Measurements from ENCODE around the gene ANKS1B.

ANKS1B gene

DNA sequence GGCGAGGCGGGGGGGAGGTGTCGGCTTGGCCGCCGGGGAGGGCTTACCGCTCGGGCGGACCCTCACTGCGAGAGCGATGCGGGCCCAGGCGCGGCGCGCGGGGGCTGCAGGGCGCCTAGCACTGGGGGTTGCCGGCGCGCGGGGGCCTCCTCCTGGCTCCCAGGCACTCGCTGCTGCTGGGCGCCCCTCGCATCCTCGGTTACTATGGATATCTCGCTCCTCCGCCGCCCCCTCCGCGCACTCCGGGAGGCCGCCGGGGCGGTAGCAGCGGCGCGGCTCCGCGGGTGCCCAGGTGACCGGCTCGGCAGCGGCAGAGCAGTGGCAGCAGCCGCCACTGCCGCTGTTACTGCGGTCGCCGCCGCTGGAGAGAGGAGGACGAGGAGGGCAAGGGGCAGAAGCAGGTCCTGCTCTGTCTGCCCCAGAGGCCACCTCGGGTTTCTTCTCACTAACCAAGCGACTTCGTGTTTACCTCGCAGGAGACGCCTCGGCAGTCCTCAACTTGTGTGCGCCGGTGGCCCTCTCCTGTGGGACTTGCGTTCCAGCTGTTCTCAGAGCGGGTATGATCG, 1089.6 kb downstream of the ANKS1B start:
- H3K36me3 ChIP-seq (ENCODE audit: control insufficient read depth, insufficient read depth, low read length): no peaks in the 10 kb centered on the region
- no peaks in the 10 kb centered on the region for H3K9me3 ChIP-seq (ENCODE audit: control insufficient read depth, low read length)
- no peak overlapping the region for H3K9ac ChIP-seq (ENCODE audit: low read length)
- peaks cover 22% of the 10 kb centered on the region for H3K27me3 ChIP-seq (ENCODE audit: control insufficient read depth, insufficient read depth, low read length)
- no peaks in the 10 kb centered on the region for H3K4me1 ChIP-seq (ENCODE audit: control insufficient read depth, insufficient read depth, low read length)
- no peak overlapping the region for H3K4me3 ChIP-seq (ENCODE audit: low read length)

DNA sequence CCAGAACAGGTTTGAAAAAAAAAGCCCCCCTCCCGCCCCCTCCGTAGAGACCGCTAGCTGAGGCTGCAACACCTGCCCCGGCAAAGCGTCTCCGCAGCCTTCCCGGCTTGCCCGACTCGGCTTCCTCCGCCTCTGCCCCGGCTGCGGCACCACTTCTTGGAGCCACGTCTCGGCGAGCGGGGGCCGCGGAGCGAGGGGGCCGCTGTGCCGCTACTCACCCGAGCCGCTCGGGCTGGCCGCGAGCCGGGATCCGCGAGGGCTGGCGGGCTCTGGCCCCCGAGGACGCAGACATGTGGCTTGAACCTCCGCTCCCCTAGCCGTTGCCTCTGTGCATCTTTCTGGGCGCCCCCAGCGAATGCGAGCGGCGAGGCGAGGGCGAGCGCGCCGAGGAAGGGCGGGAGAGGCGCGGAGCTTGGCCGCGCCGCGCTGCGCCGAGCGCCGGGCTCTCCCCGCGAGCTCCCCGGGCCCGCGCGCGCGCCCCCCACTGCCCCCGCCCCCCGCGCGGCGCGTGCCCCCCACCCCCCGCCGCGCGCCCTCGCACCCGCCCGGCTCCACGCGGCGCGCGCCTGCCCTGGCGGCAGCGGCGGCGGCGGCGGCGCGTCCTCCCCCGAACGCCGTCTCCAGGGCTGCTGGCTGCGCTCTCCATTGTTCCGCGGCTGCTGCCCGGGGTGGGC, 1090.2 kb downstream of the ANKS1B start:
- Histone ChIP-seq H3K9ac (ENCODE audit: low read length) (no peak overlapping the region), H3K9me3 (ENCODE audit: control insufficient read depth, low read length) (no peaks in the 10 kb centered on the region), H3K27me3 (ENCODE audit: control insufficient read depth, insufficient read depth, low read length) (peaks cover 22% of the 10 kb centered on the region), H3K36me3 (ENCODE audit: control insufficient read depth, insufficient read depth, low read length) (no peaks in the 10 kb centered on the region), H3K4me1 (ENCODE audit: control insufficient read depth, insufficient read depth, low read length) (no peaks in the 10 kb centered on the region), H3K4me3 (ENCODE audit: low read length) (no peak overlapping the region)

DNA sequence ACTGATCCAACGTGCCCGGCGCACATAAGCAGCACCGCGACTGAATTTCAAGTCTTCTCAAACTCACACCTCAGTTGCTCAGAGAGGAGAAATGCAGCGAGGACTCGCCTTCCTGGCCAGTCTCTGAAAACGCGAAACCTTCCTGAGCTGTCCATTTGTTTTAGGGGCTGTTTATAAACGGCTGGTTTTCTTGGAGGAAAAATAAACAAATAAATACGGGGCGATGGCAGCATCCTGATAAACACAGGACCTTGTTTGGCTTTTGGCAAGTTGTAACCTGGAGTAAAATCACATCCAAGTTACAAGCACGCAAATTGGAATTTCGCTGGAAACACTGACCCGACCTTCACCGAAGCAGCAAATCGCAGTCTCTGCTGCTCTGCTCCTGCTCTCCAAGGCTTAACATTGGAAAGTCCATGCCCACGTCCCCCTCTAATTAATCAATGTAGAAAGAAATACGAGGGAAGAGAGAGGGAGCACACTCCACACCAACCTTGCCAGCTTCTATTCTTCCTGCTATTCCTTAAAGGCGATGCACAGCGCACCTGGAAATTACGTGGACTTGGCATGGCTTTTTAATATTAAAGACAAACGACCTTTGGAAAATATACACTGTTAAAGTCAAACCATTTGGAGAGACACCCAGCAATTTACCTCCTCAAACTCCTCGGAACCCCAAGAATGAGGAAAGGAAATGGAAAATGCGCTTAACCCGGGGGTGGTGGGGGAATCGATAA, 1090.9 kb downstream of the ANKS1B start:
- H3K4me1 ChIP-seq (ENCODE audit: control insufficient read depth, insufficient read depth, low read length): no peaks in the 10 kb centered on the region
- no peak overlapping the region for H3K4me3 ChIP-seq (ENCODE audit: low read length)
- H3K9me3 ChIP-seq (ENCODE audit: control insufficient read depth, low read length): no peaks in the 10 kb centered on the region
- no peaks in the 10 kb centered on the region for H3K36me3 ChIP-seq (ENCODE audit: control insufficient read depth, insufficient read depth, low read length)
- peaks cover 22% of the 10 kb centered on the region for H3K27me3 ChIP-seq (ENCODE audit: control insufficient read depth, insufficient read depth, low read length)
- H3K9ac ChIP-seq (ENCODE audit: low read length): no peak overlapping the region

DNA sequence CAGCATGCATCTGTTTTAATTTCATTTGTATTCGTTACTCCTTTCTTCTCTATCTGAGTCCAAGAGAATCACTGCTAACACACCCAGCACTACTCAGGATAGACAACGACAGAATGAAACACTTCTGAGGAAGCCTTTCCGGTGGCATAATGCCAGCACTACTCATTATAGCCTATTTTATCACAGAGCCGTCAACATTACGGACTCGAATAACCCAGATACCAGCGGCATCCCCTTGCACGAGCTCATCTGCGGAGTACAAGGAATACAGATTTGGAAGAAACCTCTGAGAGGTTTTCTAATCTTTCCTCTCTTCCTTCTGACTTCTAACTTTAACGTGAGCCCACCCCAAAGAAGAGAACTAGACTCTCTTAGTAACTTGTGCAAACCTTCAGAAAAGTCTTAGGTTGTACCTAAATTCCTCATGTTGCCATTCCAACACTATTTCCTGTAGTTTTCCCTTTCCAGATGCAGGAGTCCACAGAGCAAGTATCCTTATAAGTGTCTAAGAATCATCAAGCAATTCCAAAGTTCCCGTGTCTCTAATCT, 1091.5 kb downstream of the ANKS1B start:
- peaks cover 22% of the 10 kb centered on the region for H3K27me3 ChIP-seq (ENCODE audit: control insufficient read depth, insufficient read depth, low read length)
- H3K9me3 ChIP-seq (ENCODE audit: control insufficient read depth, low read length): no peaks in the 10 kb centered on the region
- H3K4me3 ChIP-seq (ENCODE audit: low read length): no peak overlapping the region
- H3K36me3 ChIP-seq (ENCODE audit: control insufficient read depth, insufficient read depth, low read length): no peaks in the 10 kb centered on the region
- H3K4me1 ChIP-seq (ENCODE audit: control insufficient read depth, insufficient read depth, low read length): no peaks in the 10 kb centered on the region
- no peak overlapping the region for H3K9ac ChIP-seq (ENCODE audit: low read length)

DNA sequence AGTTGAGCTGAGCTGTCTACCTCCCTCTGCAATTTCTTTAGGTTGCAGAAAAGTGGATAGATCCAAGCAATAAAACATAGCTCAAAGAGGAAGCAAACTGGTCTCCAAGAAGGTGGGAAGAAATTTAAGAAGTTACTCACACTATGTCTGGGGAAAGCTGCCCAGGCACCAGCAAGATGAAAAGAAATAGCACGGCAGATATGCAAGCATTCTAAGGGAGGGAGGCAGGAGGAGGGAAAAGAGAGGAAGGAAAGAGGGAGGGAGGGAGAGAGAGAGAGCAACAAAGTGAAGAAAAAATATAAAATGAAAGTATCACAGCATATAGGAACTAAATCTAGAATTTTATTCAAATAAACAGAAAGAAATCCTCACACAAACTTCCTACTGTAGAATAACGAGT, 1099.0 kb downstream of the ANKS1B start:
- H3K9me3 ChIP-seq (ENCODE audit: control insufficient read depth, low read length): no peaks in the 10 kb centered on the region
- no peaks in the 10 kb centered on the region for H3K4me1 ChIP-seq (ENCODE audit: control insufficient read depth, insufficient read depth, low read length)
- no peaks in the 10 kb centered on the region for H3K27me3 ChIP-seq (ENCODE audit: control insufficient read depth, insufficient read depth, low read length)
- no peak overlapping the region for H3K4me3 ChIP-seq (ENCODE audit: low read length)
- H3K9ac ChIP-seq (ENCODE audit: low read length): no peak overlapping the region
- no peaks in the 10 kb centered on the region for H3K36me3 ChIP-seq (ENCODE audit: control insufficient read depth, insufficient read depth, low read length)

DNA sequence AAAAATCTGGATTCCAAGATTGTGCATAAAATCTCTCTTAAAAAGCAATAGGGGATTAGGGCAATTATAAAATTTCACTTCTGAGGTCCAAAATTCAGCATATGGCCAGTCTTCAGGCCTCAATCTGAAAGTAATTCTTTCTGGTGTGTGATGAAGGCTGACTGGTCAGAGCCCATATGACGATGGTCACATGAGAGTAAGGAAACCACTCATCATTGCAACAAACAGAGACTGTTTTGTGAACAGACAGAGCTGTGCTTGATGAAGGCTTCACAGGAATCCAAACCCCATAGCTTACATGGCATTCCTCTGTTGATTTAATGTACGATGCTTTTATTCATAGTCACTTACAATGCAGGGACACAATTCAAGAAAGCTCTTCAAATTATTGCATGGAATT, 1101.5 kb downstream of the ANKS1B start:
- Histone ChIP-seq H3K4me3 (ENCODE audit: low read length) (no peak overlapping the region), H3K36me3 (ENCODE audit: control insufficient read depth, insufficient read depth, low read length) (no peaks in the 10 kb centered on the region), H3K27me3 (ENCODE audit: control insufficient read depth, insufficient read depth, low read length) (no peaks in the 10 kb centered on the region), H3K9ac (ENCODE audit: low read length) (no peak overlapping the region), H3K9me3 (ENCODE audit: control insufficient read depth, low read length) (no peaks in the 10 kb centered on the region), H3K4me1 (ENCODE audit: control insufficient read depth, insufficient read depth, low read length) (no peaks in the 10 kb centered on the region)

DNA sequence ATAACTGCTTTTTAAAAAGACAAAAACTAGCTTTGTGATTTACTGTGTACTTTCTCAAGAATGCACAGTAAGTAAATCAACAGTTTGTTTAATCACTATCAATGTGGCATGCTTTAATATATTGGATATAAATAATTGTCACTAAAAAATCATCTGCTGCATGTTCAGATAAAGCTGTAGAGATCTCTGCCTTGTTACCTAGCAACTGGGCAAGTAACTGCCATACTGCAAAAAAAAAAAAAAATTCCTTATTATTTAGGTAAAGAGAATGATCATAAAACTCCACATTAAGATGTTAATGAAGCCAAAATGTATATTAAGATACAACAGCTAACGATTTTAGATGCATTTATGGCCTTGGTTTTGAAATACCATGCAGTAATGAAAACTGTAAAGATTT, 1102.2 kb downstream of the ANKS1B start:
- Histone ChIP-seq H3K36me3 (ENCODE audit: control insufficient read depth, insufficient read depth, low read length) (no peaks in the 10 kb centered on the region), H3K9me3 (ENCODE audit: control insufficient read depth, low read length) (no peaks in the 10 kb centered on the region), H3K4me3 (ENCODE audit: low read length) (no peak overlapping the region), H3K9ac (ENCODE audit: low read length) (no peak overlapping the region), H3K4me1 (ENCODE audit: control insufficient read depth, insufficient read depth, low read length) (no peaks in the 10 kb centered on the region), H3K27me3 (ENCODE audit: control insufficient read depth, insufficient read depth, low read length) (no peaks in the 10 kb centered on the region)

DNA sequence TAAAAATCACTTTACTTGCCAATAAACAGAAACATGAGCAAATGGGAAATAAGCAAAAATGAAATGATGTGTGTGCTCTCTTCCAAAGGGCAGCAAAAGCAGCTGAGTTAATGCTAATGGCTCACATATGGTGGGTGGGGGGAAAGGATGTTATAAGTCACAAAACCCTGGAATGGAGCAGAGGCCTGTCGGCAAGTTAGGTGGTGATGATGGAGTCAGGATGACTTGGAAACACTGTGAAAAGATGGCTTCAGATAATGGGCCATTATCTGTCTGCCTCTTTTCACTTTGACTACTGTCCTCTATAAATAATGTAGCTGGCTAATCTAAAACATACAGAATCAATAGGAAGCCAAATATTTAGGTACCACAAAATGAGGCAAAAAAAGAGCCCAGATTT, 1111.0 kb downstream of the ANKS1B start:
- no peaks in the 10 kb centered on the region for H3K9me3 ChIP-seq (ENCODE audit: control insufficient read depth, low read length)
- H3K36me3 ChIP-seq (ENCODE audit: control insufficient read depth, insufficient read depth, low read length): no peaks in the 10 kb centered on the region
- no peak overlapping the region for H3K9ac ChIP-seq (ENCODE audit: low read length)
- H3K27me3 ChIP-seq (ENCODE audit: control insufficient read depth, insufficient read depth, low read length): no peaks in the 10 kb centered on the region
- no peaks in the 10 kb centered on the region for H3K4me1 ChIP-seq (ENCODE audit: control insufficient read depth, insufficient read depth, low read length)
- H3K4me3 ChIP-seq (ENCODE audit: low read length): no peak overlapping the region

DNA sequence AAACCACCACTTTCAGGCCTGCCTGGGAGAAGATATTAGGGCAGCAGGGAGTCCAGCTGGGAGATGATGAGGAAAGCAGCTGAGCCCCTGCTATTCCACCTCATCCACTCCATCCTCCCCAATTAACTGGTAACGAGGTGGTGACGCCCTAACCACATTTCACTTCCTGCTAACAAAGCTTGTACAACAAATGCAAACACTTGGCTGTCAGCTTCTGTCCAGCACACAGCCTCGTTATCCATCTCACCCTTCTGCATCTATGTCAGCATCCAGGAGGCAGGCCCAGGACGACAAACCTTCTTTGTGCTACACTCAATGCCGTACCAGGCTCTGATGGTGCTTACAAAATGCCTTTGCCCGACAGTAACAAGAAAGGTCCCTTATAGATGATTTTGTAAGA, 1114.2 kb downstream of the ANKS1B start:
- no peak overlapping the region for H3K4me3 ChIP-seq (ENCODE audit: low read length)
- no peaks in the 10 kb centered on the region for H3K36me3 ChIP-seq (ENCODE audit: control insufficient read depth, insufficient read depth, low read length)
- H3K4me1 ChIP-seq (ENCODE audit: control insufficient read depth, insufficient read depth, low read length): no peaks in the 10 kb centered on the region
- H3K27me3 ChIP-seq (ENCODE audit: control insufficient read depth, insufficient read depth, low read length): no peaks in the 10 kb centered on the region
- no peak overlapping the region for H3K9ac ChIP-seq (ENCODE audit: low read length)
- no peaks in the 10 kb centered on the region for H3K9me3 ChIP-seq (ENCODE audit: control insufficient read depth, low read length)

DNA sequence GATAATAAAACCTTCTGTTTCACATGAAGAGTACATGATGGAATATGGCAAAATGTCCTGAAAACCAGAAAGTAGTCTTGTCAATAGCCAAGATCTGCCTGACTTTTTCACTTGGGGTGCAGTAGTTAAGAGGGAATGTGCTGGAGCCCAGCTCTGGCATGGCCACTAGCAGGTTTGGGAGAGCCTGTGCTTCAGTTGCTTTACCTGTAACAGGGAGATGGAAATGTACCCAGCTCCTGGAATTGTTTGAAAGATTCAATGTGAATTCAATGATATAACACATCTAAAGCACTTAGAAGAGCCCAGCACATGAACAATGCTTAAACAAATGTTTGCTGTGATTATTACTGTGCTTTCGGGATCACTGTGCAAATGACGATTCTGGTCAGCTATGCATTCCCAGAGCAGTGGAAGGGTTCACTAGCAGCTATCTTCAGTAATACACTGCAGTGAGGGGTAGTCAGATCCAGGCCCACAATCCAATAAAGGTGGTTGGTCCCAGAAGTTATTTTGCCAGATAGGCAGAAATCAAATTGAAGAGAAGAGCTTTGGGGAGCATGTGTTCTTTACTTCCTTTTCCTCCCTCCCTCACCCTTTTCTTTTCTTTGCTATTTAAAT, 1114.7 kb downstream of the ANKS1B start:
- H3K36me3 ChIP-seq (ENCODE audit: control insufficient read depth, insufficient read depth, low read length): no peaks in the 10 kb centered on the region
- H3K4me1 ChIP-seq (ENCODE audit: control insufficient read depth, insufficient read depth, low read length): no peaks in the 10 kb centered on the region
- no peak overlapping the region for H3K4me3 ChIP-seq (ENCODE audit: low read length)
- no peaks in the 10 kb centered on the region for H3K27me3 ChIP-seq (ENCODE audit: control insufficient read depth, insufficient read depth, low read length)
- no peak overlapping the region for H3K9ac ChIP-seq (ENCODE audit: low read length)
- no peaks in the 10 kb centered on the region for H3K9me3 ChIP-seq (ENCODE audit: control insufficient read depth, low read length)

DNA sequence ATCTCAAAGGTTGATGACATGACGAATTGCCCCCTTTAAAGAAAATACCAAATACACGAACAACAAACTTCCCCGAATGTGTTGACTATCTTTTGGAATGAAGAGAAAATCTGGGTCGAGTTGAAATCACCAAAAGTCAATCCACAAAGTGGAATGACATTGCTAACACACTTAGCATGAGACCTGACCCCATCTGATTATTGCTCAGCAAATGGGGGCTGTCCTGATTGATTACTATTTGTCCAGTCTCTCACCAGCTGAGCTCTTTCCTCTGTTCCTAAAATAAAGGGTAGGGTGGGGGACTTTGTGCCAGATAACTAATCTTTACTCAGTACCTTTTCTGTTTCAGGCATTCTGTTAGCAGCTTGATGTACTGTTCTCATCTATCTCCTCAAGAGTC, 1116.2 kb downstream of the ANKS1B start:
- Histone ChIP-seq H3K36me3 (ENCODE audit: control insufficient read depth, insufficient read depth, low read length) (no peaks in the 10 kb centered on the region), H3K4me1 (ENCODE audit: control insufficient read depth, insufficient read depth, low read length) (no peaks in the 10 kb centered on the region), H3K4me3 (ENCODE audit: low read length) (no peak overlapping the region), H3K27me3 (ENCODE audit: control insufficient read depth, insufficient read depth, low read length) (no peaks in the 10 kb centered on the region), H3K9me3 (ENCODE audit: control insufficient read depth, low read length) (no peaks in the 10 kb centered on the region), H3K9ac (ENCODE audit: low read length) (no peak overlapping the region)

DNA sequence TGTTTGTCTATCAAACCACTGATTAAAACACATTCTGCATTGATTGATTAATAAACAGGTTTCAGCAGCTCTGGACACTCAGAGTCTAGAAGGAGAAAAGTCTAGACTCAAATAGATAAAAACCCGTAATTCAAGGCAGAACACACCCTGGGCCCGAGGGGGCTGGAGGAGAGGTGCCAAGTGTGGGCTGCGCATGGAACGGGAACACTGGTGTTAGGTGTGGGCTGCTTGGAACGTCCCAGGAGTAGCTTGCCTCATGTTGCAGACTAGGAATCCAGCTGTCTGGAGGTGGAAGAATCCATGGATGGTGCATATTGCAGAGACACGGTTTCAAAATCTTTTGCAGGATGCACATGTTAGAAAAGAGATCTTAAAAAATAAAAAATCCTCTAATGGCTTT, 1116.7 kb downstream of the ANKS1B start:
- Histone ChIP-seq H3K4me1 (ENCODE audit: control insufficient read depth, insufficient read depth, low read length) (no peaks in the 10 kb centered on the region), H3K27me3 (ENCODE audit: control insufficient read depth, insufficient read depth, low read length) (no peaks in the 10 kb centered on the region), H3K9me3 (ENCODE audit: control insufficient read depth, low read length) (no peaks in the 10 kb centered on the region)

More for the DNA sequence above, 1116.7 kb downstream of the ANKS1B start:
- Histone ChIP-seq H3K36me3 (ENCODE audit: control insufficient read depth, insufficient read depth, low read length) (no peaks in the 10 kb centered on the region), H3K4me3 (ENCODE audit: low read length) (no peak overlapping the region), H3K9ac (ENCODE audit: low read length) (no peak overlapping the region)
